Uterus (tissue), 4 donors: ENCODE data around the gene WDFY1. TPM values are rescaled to one million over a fixed set of nuclear protein-coding genes. Genes with fewer than 3 reads are reported as not detected.

Experiments used
- DNase-seq, 2 donors: peaks; one replicate each; pipeline ENCODE4 v3.0.0-alpha.2; 2019 to 2020
- H3K27ac ChIP-seq, 2 donors: fragments of 200-600 bp; sonication (generic); 1 replicate in 1 of 2; 2 replicates in 1 of 2; pipeline ENCODE4 v1.5.1; 2016 to 2018
- H3K27me3 ChIP-seq, 2 donors: fragments of 200-600 bp; sonication (generic); one replicate each; pipeline ENCODE4 v1.5.1; 2018 to 2019; ENCODE audit warnings: control low read depth in 1 of 2
- H3K36me3 ChIP-seq, 2 donors: fragments of 200-600 bp; sonication (generic); one replicate each; pipeline ENCODE4 v1.5.1; 2019; ENCODE audit warnings: control low read depth in 1 of 2
- H3K4me1 ChIP-seq, 2 donors: fragments of 200-600 bp; sonication (generic); one replicate each; pipeline ENCODE4 v1.5.1; 2018 to 2019; ENCODE audit warnings: control low read depth in 1 of 2
- H3K4me3 ChIP-seq, 2 donors: fragments of 200-600 bp; sonication (generic); 1 replicate in 1 of 2; 2 replicates in 1 of 2; pipeline ENCODE4 v1.5.1; 2018 to 2019; ENCODE audit warnings: mild to moderate bottlenecking in 1 of 2
- H3K9me3 ChIP-seq, 2 donors: fragments of 200-600 bp; sonication (generic); one replicate each; pipeline ENCODE4 v1.5.1; 2019; ENCODE audit warnings: control low read depth in 1 of 2
- CTCF ChIP-seq, 4 experiments: fragments of 200-600 bp in 2 of 4; fragments of 450-650 bp in 2 of 4; sonication (generic) in 2 of 4; IDR thresholded peaks; one replicate each; pipeline ENCODE4 v1.5.1; 2016 to 2019; ENCODE audit warnings: antibody characterized with exemption in 4 of 4, mild to moderate bottlenecking in 2 of 4, moderate library complexity in 1 of 4
- POLR2A ChIP-seq, 2 donors: fragments of 450-650 bp; IDR thresholded peaks; one replicate each; pipeline ENCODE4 v1.6.1; 2016; ENCODE audit warnings: antibody characterized with exemption in 2 of 2, mild to moderate bottlenecking in 1 of 2, moderate library complexity in 1 of 2
- intact Hi-C: fragments of 100-400 bp; cut with DNase I; formaldehyde crosslinking; loops from one replicate; pipeline ENCODE4 v1.15.1; 2023; ENCODE audit warnings: low total_unique reads
- total RNA-seq, 4 donors: library from RNA; depleted of rRNA in 3 of 4; stranded (reverse); fragments of >200 nt in 3 of 4; gene quantifications; one replicate each; pipeline versions ENCODE4 v1.1.0 to v1.2.4, GENCODE V29; 2014 to 2023
- donor health status: DM: yes; HTN: yes; CAD: no.

Gene WDFY1
- total RNA-seq, 4 donors from 2014 or later = 17.2 to 112 (median 39.1) TPM

DNA sequence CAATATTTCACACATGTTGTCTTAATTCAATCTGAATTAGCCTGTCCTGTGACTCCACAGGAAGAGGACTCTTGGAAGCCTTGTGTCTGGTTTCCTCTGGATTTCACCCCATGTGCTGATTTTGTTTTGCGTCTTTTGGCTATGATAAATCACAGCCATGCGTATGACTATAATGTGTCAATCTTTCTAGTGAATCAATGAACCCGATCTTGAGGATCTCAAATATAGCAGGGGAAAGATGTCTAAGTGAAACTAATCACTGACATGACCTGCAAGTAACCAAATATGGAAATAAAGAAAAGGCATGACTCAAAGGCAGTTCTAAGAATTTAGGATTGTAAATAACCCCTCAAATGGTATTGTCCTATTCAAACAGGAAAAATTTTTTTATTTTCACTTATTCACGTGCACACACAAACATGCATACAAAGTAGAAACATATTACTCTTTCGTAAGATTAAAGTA, 8.2 kb downstream of the WDFY1 start:
- peaks cover 0 to 4% of the 10 kb centered on the region in 2 donors for H3K4me1 ChIP-seq
- peak overlapping the region; percentile 9 to 48 for H3K27ac ChIP-seq

DNA sequence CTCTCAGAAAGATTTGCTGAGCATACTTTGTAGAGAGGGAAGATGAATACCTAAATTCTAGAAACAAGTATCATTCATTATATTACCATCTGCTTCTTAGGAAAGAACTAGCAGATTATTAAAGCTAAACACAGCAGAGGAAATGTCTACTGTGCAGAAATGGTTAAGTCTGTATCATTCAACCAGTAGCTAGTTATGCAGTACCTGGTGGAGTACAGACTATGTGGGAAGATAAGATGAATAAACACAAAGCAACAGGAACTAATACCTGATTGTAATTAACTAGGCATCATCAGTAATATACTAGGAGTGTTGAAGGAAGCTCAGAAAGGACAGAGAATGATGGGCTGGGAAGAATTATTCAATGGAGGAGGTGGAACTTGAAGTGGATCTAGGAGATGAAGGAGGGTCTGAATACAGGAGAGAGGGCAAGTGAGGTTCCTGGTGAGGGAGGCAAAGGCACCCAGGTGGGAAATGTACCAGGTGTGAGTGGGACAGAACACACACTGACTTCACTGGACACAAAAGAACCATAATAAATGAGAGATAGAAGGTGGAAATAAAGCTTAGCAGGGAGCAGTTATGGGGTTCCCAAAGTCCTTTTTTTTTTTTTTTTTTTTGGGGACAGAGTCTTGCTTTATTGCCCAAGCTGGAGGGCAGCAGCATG, 9.5 kb downstream of the WDFY1 start:
- Histone ChIP-seq H3K9me3 (no peaks in the 10 kb centered on the region), H3K27ac (no peak overlapping the region), H3K4me1 (peaks cover 2 to 4% of the 10 kb centered on the region in 2 donors), H3K36me3 (no peaks in the 10 kb centered on the region), H3K4me3 (no peak overlapping the region), H3K27me3 (no peaks in the 10 kb centered on the region)
- no peak for TF ChIP-seq CTCF (IDR thresholded peaks at IDR 0.05)
- intact Hi-C loops = no loop called here
- DNase-seq = no peak

More for the DNA sequence above, 8.2 kb downstream of the WDFY1 start:
- no peak overlapping the region for H3K4me3 ChIP-seq
- no peaks in the 10 kb centered on the region for H3K36me3 ChIP-seq
- no peak for DNase-seq
- intact Hi-C loops = no loop called here
- no peak for TF ChIP-seq POLR2A (IDR thresholded peaks at IDR 0.05)
- no peak for TF ChIP-seq CTCF (IDR thresholded peaks at IDR 0.05)
- no peaks in the 10 kb centered on the region for H3K27me3 ChIP-seq
- no peaks in the 10 kb centered on the region for H3K9me3 ChIP-seq

DNA sequence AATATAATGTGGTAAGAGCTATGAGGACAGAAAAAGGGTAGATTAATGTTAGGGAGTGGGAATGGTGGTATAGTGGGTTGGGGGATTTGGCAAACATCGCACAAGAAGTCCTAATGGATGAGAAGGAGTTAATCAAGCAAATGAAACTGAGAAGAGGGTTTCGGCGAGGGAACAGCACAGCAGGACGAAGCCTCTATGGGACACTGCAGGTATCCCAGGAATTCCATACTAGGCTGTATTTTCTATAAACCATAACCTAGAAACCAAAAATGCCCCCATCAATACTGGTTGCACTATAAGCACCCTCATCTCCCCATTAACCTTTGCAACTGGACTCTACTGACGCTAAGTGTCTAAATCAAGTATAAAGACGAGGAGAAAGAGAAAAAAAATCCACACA, 10.3 kb downstream of the WDFY1 start:
- Histone ChIP-seq H3K36me3 (no peaks in the 10 kb centered on the region), H3K4me3 (no peak overlapping the region), H3K9me3 (no peaks in the 10 kb centered on the region), H3K27me3 (no peaks in the 10 kb centered on the region), H3K4me1 (peaks cover 4 to 7% of the 10 kb centered on the region in 2 donors), H3K27ac (no peak overlapping the region)
- intact Hi-C loops = no loop called here
- DNase-seq = no peak
- TF ChIP-seq CTCF (IDR thresholded peaks at IDR 0.05) = no peak
- TF ChIP-seq POLR2A (IDR thresholded peaks at IDR 0.05) = no peak

DNA sequence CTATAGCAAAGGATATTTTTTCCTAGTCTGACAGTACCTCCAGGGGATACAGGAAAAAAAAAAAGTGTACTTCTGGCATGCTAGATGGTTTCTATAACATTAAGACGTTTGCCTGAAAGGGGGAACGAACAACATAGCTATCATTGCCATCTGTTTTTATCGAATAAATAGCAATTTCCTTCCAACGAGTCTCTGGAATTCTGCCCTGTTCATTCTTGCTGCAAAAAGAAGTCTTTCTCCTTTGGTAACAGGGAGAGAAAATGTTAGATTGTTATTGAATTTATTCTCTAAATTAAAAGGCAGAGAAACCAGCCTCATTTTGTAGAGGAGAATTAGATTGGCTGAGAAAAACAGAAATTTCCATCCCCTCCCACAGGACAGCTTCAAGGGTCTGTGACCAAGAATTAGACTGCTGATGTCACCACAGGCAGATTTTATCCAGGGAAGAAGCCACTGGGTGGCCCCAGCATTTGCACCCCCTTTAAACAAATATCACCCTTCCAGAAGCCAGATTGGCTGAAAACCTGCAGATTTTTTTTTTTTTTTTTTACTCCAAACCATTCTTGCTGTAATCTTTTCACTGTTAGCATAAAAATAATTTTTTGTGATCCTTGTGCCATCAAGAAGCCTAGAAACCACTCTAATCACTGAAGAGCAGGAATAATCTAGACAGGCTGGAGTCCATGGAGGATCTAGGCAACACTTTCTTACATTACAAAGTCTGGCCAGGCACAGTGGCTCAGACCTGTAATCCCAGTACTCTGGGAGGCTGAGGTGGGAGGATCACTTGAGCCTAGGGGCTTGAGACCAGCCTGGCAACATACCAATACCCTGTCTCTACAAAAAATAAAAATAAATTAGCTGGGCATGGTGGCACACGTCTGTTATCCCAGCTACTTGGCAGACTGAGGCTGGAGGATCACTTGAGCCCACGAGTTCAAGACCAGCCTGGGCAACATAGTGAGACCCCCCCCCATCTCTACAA, 12.0 kb downstream of the WDFY1 start:
- no peaks in the 10 kb centered on the region for H3K36me3 ChIP-seq
- TF ChIP-seq CTCF (IDR thresholded peaks at IDR 0.05) = no peak
- TF ChIP-seq POLR2A (IDR thresholded peaks at IDR 0.05) = no peak
- intact Hi-C loops = no loop called here
- H3K27ac ChIP-seq = no peak overlapping the region
- H3K9me3 ChIP-seq = no peaks in the 10 kb centered on the region
- peaks cover 4 to 7% of the 10 kb centered on the region in 2 donors for H3K4me1 ChIP-seq
- no peak overlapping the region for H3K4me3 ChIP-seq
- no peak for DNase-seq
- H3K27me3 ChIP-seq = no peaks in the 10 kb centered on the region
